ENCODE results near the gene NEO1.

GRCh38 chr15:73069109-73069508 is 16.8 kb downstream of the NEO1 start:
- TF ChIP-seq CTCF (IDR thresholded peaks at IDR 0.05): no peak
- TF ChIP-seq ZFX (IDR thresholded peaks at IDR 0.05; ENCODE audit: borderline replicate concordance): no peak
